OCI-LY7 (cell line): ENCODE data around the gene MSL3B.

Source experiments
- EZH2phosphoT487 ChIP-seq: fragments of 200-600 bp; sonication (generic); IDR thresholded peaks from 2 replicates; pipeline ENCODE4 v1.6.1; 2018; ENCODE audit warnings: low read depth, borderline replicate concordance, mild to moderate bottlenecking, mixed run types, antibody characterized with exemption, low read length, moderate library complexity, mixed read lengths
- TF ChIP-seq, protein P1 (sequence below): fragments of 200-600 bp; sonication (generic); conservative IDR thresholded peaks from 2 replicates; pipeline ENCODE4 v1.5.1; 2014; ENCODE audit warnings: mild to moderate bottlenecking, antibody characterized with exemption, low read length, moderate library complexity, mixed read lengths

DNA sequence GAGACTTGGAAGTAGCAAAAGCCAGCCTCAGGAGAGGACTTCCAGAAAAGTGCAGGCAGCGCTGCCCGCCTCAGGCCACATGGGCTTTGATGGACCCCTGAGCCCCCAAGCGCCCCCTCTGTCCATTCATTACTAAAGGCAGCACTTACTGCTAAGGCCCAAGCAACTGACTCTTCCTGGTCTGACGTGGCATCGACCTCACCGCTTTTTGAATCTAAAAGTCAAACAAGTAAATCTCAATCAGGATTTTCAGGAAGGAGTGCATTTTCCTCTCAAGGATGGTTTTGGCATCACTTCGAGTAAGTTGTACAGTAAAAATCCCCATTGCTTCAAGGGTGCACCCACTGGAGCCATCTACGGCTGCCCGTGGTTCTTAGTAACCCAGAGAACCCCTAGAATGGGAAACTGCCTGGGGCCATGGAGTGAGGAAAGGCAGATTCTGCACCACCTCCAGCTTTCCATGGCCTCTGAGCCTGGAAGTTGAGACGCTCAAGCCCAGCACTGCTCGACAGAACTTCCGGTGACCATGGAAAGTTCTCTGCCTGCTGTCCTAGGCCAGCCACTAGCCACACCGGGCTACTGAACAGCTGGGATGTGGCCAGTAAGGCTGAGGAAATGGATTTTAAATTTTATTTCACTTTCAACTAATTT, 20.8 kb downstream of the MSL3B start:
- TF ChIP-seq, protein P1, sequence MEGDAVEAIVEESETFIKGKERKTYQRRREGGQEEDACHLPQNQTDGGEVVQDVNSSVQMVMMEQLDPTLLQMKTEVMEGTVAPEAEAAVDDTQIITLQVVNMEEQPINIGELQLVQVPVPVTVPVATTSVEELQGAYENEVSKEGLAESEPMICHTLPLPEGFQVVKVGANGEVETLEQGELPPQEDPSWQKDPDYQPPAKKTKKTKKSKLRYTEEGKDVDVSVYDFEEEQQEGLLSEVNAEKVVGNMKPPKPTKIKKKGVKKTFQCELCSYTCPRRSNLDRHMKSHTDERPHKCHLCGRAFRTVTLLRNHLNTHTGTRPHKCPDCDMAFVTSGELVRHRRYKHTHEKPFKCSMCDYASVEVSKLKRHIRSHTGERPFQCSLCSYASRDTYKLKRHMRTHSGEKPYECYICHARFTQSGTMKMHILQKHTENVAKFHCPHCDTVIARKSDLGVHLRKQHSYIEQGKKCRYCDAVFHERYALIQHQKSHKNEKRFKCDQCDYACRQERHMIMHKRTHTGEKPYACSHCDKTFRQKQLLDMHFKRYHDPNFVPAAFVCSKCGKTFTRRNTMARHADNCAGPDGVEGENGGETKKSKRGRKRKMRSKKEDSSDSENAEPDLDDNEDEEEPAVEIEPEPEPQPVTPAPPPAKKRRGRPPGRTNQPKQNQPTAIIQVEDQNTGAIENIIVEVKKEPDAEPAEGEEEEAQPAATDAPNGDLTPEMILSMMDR = no peak
- TF ChIP-seq EZH2phosphoT487 = no peak
